H1 (cell line): ENCODE results near the gene DIPK1B. TPM values are rescaled to one million over a fixed set of nuclear protein-coding genes. Genes with fewer than 3 reads are reported as not detected.

ENCODE experiments used
- ATF2 ChIP-seq: IDR thresholded peaks from 2 replicates; pipeline ENCODE4 v1.6.1; 2012; ENCODE audit warnings: low read length, inconsistent platforms
- BACH1 ChIP-seq: IDR thresholded peaks from 2 replicates; pipeline ENCODE4 v1.6.1; 2012; ENCODE audit warnings: low read length, improper control_type of control experiment
- SAP30 ChIP-seq: fragments of 300-600 bp; sonication (generic); IDR thresholded peaks from 2 replicates; pipeline ENCODE4 v1.7.1; 2012; ENCODE audit warnings: low read length, moderate library complexity, mild to moderate bottlenecking, inconsistent platforms; ENCODE audit not compliant: insufficient read depth, insufficient replicate concordance
- TAF7 ChIP-seq: optimal IDR thresholded peaks from 2 replicates; pipeline ENCODE3; 2011; ENCODE audit warnings: low read depth, mild to moderate bottlenecking, inconsistent platforms, low read length, moderate library complexity, borderline replicate concordance
- polyA plus RNA-seq, 7 experiments: library from polyadenylated mRNA; depleted of rRNA in 3 of 7; stranded (reverse) in 5 of 7; unstranded in 2 of 7; fragments of >200 nt in 5 of 7; fragments of 200-250 nt in 2 of 7; gene quantifications; 1 replicate in 5 of 7; 2 replicates in 1 of 7; 4 replicates in 1 of 7; pipeline versions ENCODE4 v1.2.1 to v1.2.3, GENCODE V29; 2011 to 2013; ENCODE audit warnings: missing spikeins in 2 of 7, mixed read lengths in 2 of 7
- total RNA-seq: library from RNA; stranded (reverse); fragmentation: NEBNext Ultra II Directional; extraction: Animal tissue kit (Norgen Biotek cat#: 25700); gene quantifications from 2 replicates; pipeline ENCODE4 v1.2.1, GENCODE V29; 2021

DIPK1B gene
- total and polyA plus RNA-seq, 2 of the 8 experiments (the other 6 are each of a cell fraction or from before 2014, with no cell fraction given): 32.3 to 64.8 TPM

GRCh38 chr9:136668983-136669790 lies 43.2 kb upstream of the DIPK1B start (continued):
- TF ChIP-seq ATF2 (no peak), TAF7 (no peak), SAP30 (no peak), BACH1 (no peak)
- TF ChIP-seq, all 59 proteins: peak for 0
